Left ventricle myocardium inferior (tissue), 1 donor: ENCODE data around the gene RXFP1. TPM values are rescaled to one million over a fixed set of nuclear protein-coding genes. Genes with fewer than 3 reads are reported as not detected.

ENCODE experiments used
- DNase-seq: peaks from one replicate; pipeline ENCODE4 v3.0.0-alpha.2; 2020
- H3K27ac ChIP-seq: fragments of 200-600 bp; replicated peaks from 2 replicates; pipeline ENCODE4 v1.8.0; 2021
- H3K27me3 ChIP-seq: fragments of 200-600 bp; 2 replicates; pipeline ENCODE4 v1.8.0; 2021; ENCODE audit warnings: low read depth
- H3K36me3 ChIP-seq: fragments of 200-600 bp; 2 replicates; pipeline ENCODE4 v1.8.0; 2021
- H3K4me1 ChIP-seq: fragments of 200-600 bp; 2 replicates; pipeline ENCODE4 v1.8.0; 2021
- H3K4me3 ChIP-seq: fragments of 200-600 bp; 2 replicates; pipeline ENCODE4 v1.8.0; 2021; ENCODE audit warnings: mild to moderate bottlenecking, moderate library complexity
- H3K9me3 ChIP-seq: fragments of 200-600 bp; replicated peaks from 2 replicates; pipeline ENCODE4 v1.8.0; 2021
- intact Hi-C: fragments of 100-400 bp; cut with micrococcal nuclease; formaldehyde crosslinking; loops from one replicate; pipeline ENCODE4 v1.11.0; 2022
- total RNA-seq: library from RNA; stranded (reverse); fragmentation: NEBNext Ultra II Directional; extraction: Animal tissue kit (Norgen Biotek cat#: 25700); gene quantifications from one replicate; pipeline ENCODE4 v1.2.1, GENCODE V29; 2021
- TF ChIP-seq, protein P1 (sequence below): fragments of 200-600 bp; IDR thresholded peaks from 2 replicates; pipeline ENCODE4 v1.8.0; 2021; ENCODE audit warnings: antibody characterized with exemption, mild to moderate bottlenecking, borderline replicate concordance
- donor health status: DM: no; HTN: yes; CAD: no; lungs with severe emphysema.

RXFP1 gene
- total RNA-seq, 1 donor from 2014 or later = not detected

DNA sequence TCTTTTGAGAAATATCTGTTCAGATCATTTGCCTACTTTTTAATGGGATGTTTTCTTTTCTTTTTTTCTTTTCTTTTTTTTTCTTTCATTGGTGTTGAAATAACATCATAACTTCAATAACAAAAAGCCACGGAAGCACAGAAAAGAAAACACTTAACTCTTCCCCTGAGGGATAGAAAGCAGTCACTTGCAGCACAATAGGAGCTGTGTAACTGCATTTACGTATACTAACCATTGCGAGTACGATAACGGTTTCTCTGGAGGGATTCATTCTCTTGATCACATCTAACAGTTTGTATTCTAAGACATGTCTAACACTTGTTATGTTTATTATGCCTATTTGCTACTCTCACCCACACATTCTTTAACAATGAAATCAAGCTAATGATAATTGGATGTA lies 122.7 kb downstream of the RXFP1 start:
- H3K4me3 ChIP-seq = no peak overlapping the region
- no peak for DNase-seq
- no peaks in the 10 kb centered on the region for H3K4me1 ChIP-seq
- no peak overlapping the region for H3K27ac ChIP-seq
- TF ChIP-seq, protein P1, sequence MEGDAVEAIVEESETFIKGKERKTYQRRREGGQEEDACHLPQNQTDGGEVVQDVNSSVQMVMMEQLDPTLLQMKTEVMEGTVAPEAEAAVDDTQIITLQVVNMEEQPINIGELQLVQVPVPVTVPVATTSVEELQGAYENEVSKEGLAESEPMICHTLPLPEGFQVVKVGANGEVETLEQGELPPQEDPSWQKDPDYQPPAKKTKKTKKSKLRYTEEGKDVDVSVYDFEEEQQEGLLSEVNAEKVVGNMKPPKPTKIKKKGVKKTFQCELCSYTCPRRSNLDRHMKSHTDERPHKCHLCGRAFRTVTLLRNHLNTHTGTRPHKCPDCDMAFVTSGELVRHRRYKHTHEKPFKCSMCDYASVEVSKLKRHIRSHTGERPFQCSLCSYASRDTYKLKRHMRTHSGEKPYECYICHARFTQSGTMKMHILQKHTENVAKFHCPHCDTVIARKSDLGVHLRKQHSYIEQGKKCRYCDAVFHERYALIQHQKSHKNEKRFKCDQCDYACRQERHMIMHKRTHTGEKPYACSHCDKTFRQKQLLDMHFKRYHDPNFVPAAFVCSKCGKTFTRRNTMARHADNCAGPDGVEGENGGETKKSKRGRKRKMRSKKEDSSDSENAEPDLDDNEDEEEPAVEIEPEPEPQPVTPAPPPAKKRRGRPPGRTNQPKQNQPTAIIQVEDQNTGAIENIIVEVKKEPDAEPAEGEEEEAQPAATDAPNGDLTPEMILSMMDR = no peak
- no peaks in the 10 kb centered on the region for H3K36me3 ChIP-seq
- intact Hi-C loops = no loop called here
- H3K27me3 ChIP-seq = no peaks in the 10 kb centered on the region
- H3K9me3 ChIP-seq = no peaks in the 10 kb centered on the region

DNA sequence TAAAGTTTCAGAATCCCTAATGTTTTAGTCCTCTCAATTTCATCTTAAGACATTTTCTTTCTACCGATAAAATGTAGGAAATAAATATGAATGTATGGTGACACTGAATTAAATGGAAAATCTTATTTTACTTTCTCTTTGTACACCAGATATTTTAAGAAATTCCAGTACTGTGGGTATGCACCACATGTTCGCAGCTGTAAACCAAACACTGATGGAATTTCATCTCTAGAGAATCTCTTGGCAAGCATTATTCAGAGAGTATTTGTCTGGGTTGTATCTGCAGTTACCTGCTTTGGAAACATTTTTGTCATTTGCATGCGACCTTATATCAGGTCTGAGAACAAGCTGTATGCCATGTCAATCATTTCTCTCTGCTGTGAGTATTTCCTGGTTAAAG lies 123.1 kb downstream of the RXFP1 start:
- H3K27ac ChIP-seq = no peak overlapping the region
- no peak for DNase-seq
- H3K4me1 ChIP-seq = no peaks in the 10 kb centered on the region
- H3K27me3 ChIP-seq = no peaks in the 10 kb centered on the region
- H3K4me3 ChIP-seq = no peak overlapping the region
- no peaks in the 10 kb centered on the region for H3K36me3 ChIP-seq
- H3K9me3 ChIP-seq = no peaks in the 10 kb centered on the region
- TF ChIP-seq, protein P1 = no peak
- intact Hi-C loops = no loop called here

- Histone ChIP-seq H3K36me3 (no peaks in the 10 kb centered on the region), H3K4me1 (no peaks in the 10 kb centered on the region), H3K27ac (no peak overlapping the region), H3K4me3 (no peak overlapping the region), H3K27me3 (no peaks in the 10 kb centered on the region), H3K9me3 (no peaks in the 10 kb centered on the region)
- no peak for DNase-seq
- intact Hi-C loops = no loop called here
- TF ChIP-seq, protein P1 = no peak
These were observed 127.5 kb downstream of the RXFP1 start for GRCh38 chr4:158649111-158649680.

DNA sequence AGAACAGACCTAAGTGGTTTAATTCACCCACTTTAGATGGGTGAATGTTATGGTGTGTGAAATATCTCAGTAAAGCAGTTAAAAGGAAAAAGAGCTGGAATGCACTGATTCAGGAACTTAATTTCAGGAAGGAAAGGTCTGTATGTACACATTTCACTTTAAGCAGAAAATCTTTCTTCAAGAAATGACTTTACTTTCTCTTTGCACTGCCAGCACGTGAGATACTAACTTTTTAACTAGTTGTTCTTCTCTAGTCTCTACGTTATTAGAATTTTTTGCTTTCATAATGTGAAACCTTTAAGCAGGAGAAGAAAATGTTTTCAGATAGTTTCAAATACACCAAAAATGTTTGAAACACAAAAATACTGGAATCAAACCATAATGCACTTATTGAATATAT lies 131.2 kb downstream of the RXFP1 start:
- H3K36me3 ChIP-seq = no peaks in the 10 kb centered on the region
- DNase-seq = no peak
- H3K4me1 ChIP-seq = no peaks in the 10 kb centered on the region
- intact Hi-C loops = no loop called here
- no peak overlapping the region for H3K4me3 ChIP-seq
- H3K9me3 ChIP-seq = peaks cover under 1% of the 10 kb centered on the region
- TF ChIP-seq, protein P1 = no peak
- H3K27me3 ChIP-seq = no peaks in the 10 kb centered on the region
- no peak overlapping the region for H3K27ac ChIP-seq

DNA sequence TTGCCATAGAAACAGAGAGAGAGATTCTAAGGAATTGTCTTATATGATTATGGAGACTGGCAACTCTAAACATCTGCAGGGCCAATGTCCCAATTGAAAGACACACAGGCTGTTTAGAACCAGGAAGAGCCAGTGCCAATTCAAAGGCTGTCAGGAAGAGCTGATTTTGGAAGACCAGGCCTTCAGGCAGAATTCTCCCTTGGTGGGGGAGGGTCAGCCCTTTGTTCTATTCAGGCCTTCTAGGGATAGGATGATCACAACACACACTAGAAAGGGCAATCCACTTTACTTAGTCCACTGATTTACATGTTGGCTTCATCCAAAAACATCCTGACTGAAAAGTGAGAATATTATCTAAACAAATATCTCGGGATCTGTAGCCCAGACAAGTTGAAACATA lies 134.8 kb downstream of the RXFP1 start:
- TF ChIP-seq, protein P1 = no peak
- no peaks in the 10 kb centered on the region for H3K36me3 ChIP-seq
- H3K27ac ChIP-seq = no peak overlapping the region
- no peak for DNase-seq
- H3K27me3 ChIP-seq = no peaks in the 10 kb centered on the region
- H3K4me1 ChIP-seq = no peaks in the 10 kb centered on the region
- intact Hi-C loops = no loop called here
- H3K4me3 ChIP-seq = no peak overlapping the region
- peaks cover 6% of the 10 kb centered on the region for H3K9me3 ChIP-seq
